Lower leg skin (tissue), 3 donors: ENCODE data around the gene TNP2.

Experiments
- CTCF ChIP-seq, 3 donors: fragments of 450-650 bp; IDR thresholded peaks; one replicate each; pipeline ENCODE4 v1.5.1; 2016; ENCODE audit warnings: antibody characterized with exemption in 3 of 3, mild to moderate bottlenecking in 3 of 3, moderate library complexity in 2 of 3
- POLR2A ChIP-seq, 2 donors: fragments of 450-650 bp; IDR thresholded peaks; one replicate each; pipeline ENCODE4 v1.6.1; 2016 to 2017; ENCODE audit warnings: antibody characterized with exemption in 2 of 2, mild to moderate bottlenecking in 1 of 2, moderate library complexity in 1 of 2

- no peak for TF ChIP-seq CTCF (IDR thresholded peaks at IDR 0.05)
- no peak for TF ChIP-seq POLR2A (IDR thresholded peaks at IDR 0.05)
These were observed 11.7 kb upstream of the TNP2 start, which contains the start of gene PRM1 for GRCh38 chr16:11280616-11281522.
